ENCODE results near the gene CRYBG3.

GRCh38 chr3:97932387-97932801 is 110.6 kb downstream of the CRYBG3 start:
- TF ChIP-seq CTCF (IDR thresholded peaks at IDR 0.05) (no peak), POLR2A (IDR thresholded peaks at IDR 0.05) (no peak)

All from esophagus squamous epithelium (tissue), 4 donors.